ENCODE results near the gene RTN3. TPM values are rescaled to one million over a fixed set of nuclear protein-coding genes. Genes with fewer than 3 reads are reported as not detected.

RTN3 gene
- total RNA-seq, 1 experiment from 2014 or later: 173 TPM

GRCh38 chr11:63660972-63661371 lies 20.3 kb upstream of the RTN3 start:
- no peaks in the 10 kb centered on the region for H3K27me3 ChIP-seq (ENCODE audit: insufficient read depth, low read length)
- peaks cover 5 to 19% (median 13%) of the 10 kb centered on the region in 3 experiments; a peak in 6 of 7 replicates for H3K36me3 Mint-ChIP-seq (ENCODE audit: insufficient read depth in 1 of 3, low read depth in 3 of 3)
- H3K27ac Mint-ChIP-seq: no peak overlapping the region
- no peak overlapping the region for H3K4me2 ChIP-seq (ENCODE audit: insufficient read depth, insufficient read length, low read length)
- H3K18ac ChIP-seq (ENCODE audit: insufficient read length, low read depth, low read length): no peak overlapping the region
- no peak overlapping the region for H3K23ac ChIP-seq (ENCODE audit: insufficient read length, low read depth, low read length)
- DNase-seq: no peak
- peaks cover 3% of the 10 kb centered on the region for H3K79me1 ChIP-seq (ENCODE audit: insufficient read depth, low read depth, low read length, poor library complexity, severe bottlenecking)
- no peak overlapping the region for H4K91ac ChIP-seq (ENCODE audit: insufficient read length, low read depth, low read length)
- no peaks in the 10 kb centered on the region for H3K23me2 ChIP-seq (ENCODE audit: insufficient read length, low read depth, low read length, poor library complexity, severe bottlenecking)
- H3T11ph ChIP-seq (ENCODE audit: low read length): no peak overlapping the region
- no peaks in the 10 kb centered on the region for H3K27me3 Mint-ChIP-seq (ENCODE audit: low read depth)
- no peak overlapping the region for H3K4ac ChIP-seq (ENCODE audit: low read depth, low read length)
- H3K9me3 ChIP-seq (ENCODE audit: control insufficient read depth, low read depth, low read length): no peaks in the 10 kb centered on the region
- no peak overlapping the region for H3K9ac ChIP-seq (ENCODE audit: extremely low read depth, insufficient read length, low read length)
- H3K27ac ChIP-seq (ENCODE audit: insufficient read length, low read depth, low read length): no peak overlapping the region
- no peaks in the 10 kb centered on the region for H3K4me1 ChIP-seq (ENCODE audit: insufficient read depth, low read length)
- no peak overlapping the region for H2BK120ac ChIP-seq (ENCODE audit: low read depth, low read length, poor library complexity, severe bottlenecking)
- peaks cover 5 to 6% of the 10 kb centered on the region in 2 experiments; a peak in 3 of 4 replicates for H3K4me1 Mint-ChIP-seq
- no peak overlapping the region for H3K56ac ChIP-seq (ENCODE audit: insufficient read length, low read depth, low read length)
- no peak overlapping the region for H2BK20ac ChIP-seq (ENCODE audit: low read depth, low read length, poor library complexity, severe bottlenecking)
- no peak overlapping the region for H2BK5ac ChIP-seq (ENCODE audit: insufficient read length, low read length)
- peaks cover 3% of the 10 kb centered on the region for H4K20me1 ChIP-seq (ENCODE audit: control insufficient read depth, insufficient read depth, insufficient read length)
- H2BK15ac ChIP-seq (ENCODE audit: low read depth, low read length): no peak overlapping the region
- H2AK5ac ChIP-seq (ENCODE audit: insufficient read length, low read length): no peak overlapping the region
- no peak overlapping the region for H2BK12ac ChIP-seq (ENCODE audit: insufficient read length, low read depth, low read length)
- H2AFZ ChIP-seq (ENCODE audit: low read length): no peak overlapping the region
- H3K9me3 Mint-ChIP-seq: no peaks in the 10 kb centered on the region
- H4K8ac ChIP-seq (replicated peaks; ENCODE audit: insufficient read length, low read depth, low read length): no peak overlapping the region
- no peak for TF ChIP-seq CTCF (conservative IDR thresholded peaks at IDR 0.05)
- H4K5ac ChIP-seq (ENCODE audit: insufficient read length, low read depth, low read length): no peak overlapping the region
- H3K14ac ChIP-seq (ENCODE audit: insufficient read depth, low read length): no peak overlapping the region
- peaks cover 2% of the 10 kb centered on the region; the same call in 1 of the 2 replicates for H3K79me2 ChIP-seq (ENCODE audit: insufficient read depth, low read length)
- WGBS (ENCODE audit: extremely low coverage, insufficient read length, low lambda C conversion rate): no CpG with 5 or more reads among the region's 8 CpGs
- H3K4me3 Mint-ChIP-seq: no peak overlapping the region
